K562 (cell line): ENCODE data around the gene ELOVL2. TPM values are rescaled to one million over a fixed set of nuclear protein-coding genes. Genes with fewer than 3 reads are reported as not detected.

Experiments
- CBX5 ChIP-seq: IDR thresholded peaks from 2 replicates; pipeline ENCODE4 v1.6.1; 2014; ENCODE audit warnings: low read depth, borderline replicate concordance
- CCNT2 ChIP-seq: IDR thresholded peaks from 2 replicates; pipeline ENCODE4 v1.6.1; 2011; ENCODE audit warnings: borderline replicate concordance, low read depth, mild to moderate bottlenecking, moderate library complexity, mixed read lengths, low read length; ENCODE audit not compliant: insufficient read length; ENCODE audit errors: extremely low read depth
- CTCFL ChIP-seq: IDR thresholded peaks from 2 replicates; pipeline ENCODE4 v1.6.1; 2011; ENCODE audit warnings: borderline replicate concordance, low read depth, mild to moderate bottlenecking, moderate library complexity, low read length; ENCODE audit not compliant: insufficient read depth, poor library complexity, severe bottlenecking
- HMGXB4 ChIP-seq: sonication (generic); formaldehyde crosslinking; IDR thresholded peaks from 2 replicates; pipeline ENCODE4 v1.8.1; 2023; ENCODE audit warnings: mild to moderate bottlenecking, missing genetic modification reagents
- HNRNPL ChIP-seq: fragments of 200-400 bp; formaldehyde crosslinking; IDR thresholded peaks from 2 replicates; pipeline ENCODE4 v1.6.1; 2017; ENCODE audit warnings: low read depth, mild to moderate bottlenecking, low read length
- HSF4 ChIP-seq: fragments of 250-450 bp; sonication (Bioruptor Pico); IDR thresholded peaks from 2 replicates; pipeline ENCODE4 v2.1.2; 2022; ENCODE audit warnings: mild to moderate bottlenecking, moderate library complexity, borderline replicate concordance
- NKRF ChIP-seq: fragments of 450-650 bp; IDR thresholded peaks from 2 replicates; pipeline ENCODE4 v1.6.1; 2016; ENCODE audit warnings: borderline replicate concordance
- NONO ChIP-seq, 2 experiments: fragments of 200-400 bp in 1 of 2; fragments of 450-650 bp in 1 of 2; formaldehyde crosslinking in 1 of 2; IDR thresholded peaks; 2 replicates each; pipeline ENCODE4 v1.6.1; 2017; ENCODE audit warnings: low read depth in 2 of 2, mild to moderate bottlenecking in 2 of 2, moderate library complexity in 2 of 2, low read length in 1 of 2
- NR3C1 ChIP-seq: sonication (generic); formaldehyde crosslinking; IDR thresholded peaks from 2 replicates; pipeline ENCODE4 v1.8.1; 2022; ENCODE audit warnings: missing genetic modification reagents
- RB1 ChIP-seq: fragments of 450-650 bp; IDR thresholded peaks from 2 replicates; pipeline ENCODE4 v1.6.1; 2017; ENCODE audit warnings: low read depth, mild to moderate bottlenecking
- TEAD1 ChIP-seq, 2 experiments: fragments of 450-650 bp in 1 of 2; sonication (generic) in 1 of 2; formaldehyde crosslinking; IDR thresholded peaks; 2 replicates each; pipeline versions ENCODE4 v1.4.0 to v1.8.0; 2020 to 2022; ENCODE audit warnings: mild to moderate bottlenecking in 2 of 2, missing genetic modification reagents in 1 of 2
- VEZF1 ChIP-seq: fragments of 200-800 bp; sonication (Bioruptor generic); IDR thresholded peaks from 2 replicates; pipeline ENCODE4 v1.6.1; 2017; ENCODE audit warnings: missing genetic modification characterization, missing compliant biosample characterization
- polyA plus RNA-seq, 8 experiments: library from polyadenylated mRNA; depleted of rRNA in 4 of 8; stranded (reverse) in 5 of 8; unstranded in 3 of 8; fragments of >200 nt; fragmentation: Nextera tagmentation in 2 of 8; fragmentation: Illumina TruSeq in 1 of 8; extraction: Ambion mirVana in 2 of 8; extraction: Trizol in 1 of 8; gene quantifications; 2 replicates each; pipeline versions ENCODE4 v1.2.1 to v1.2.3, GENCODE V29; 2011 to 2014; ENCODE audit warnings: inconsistent platforms in 1 of 8, missing spikeins in 1 of 8
- total RNA-seq, 7 experiments: library from RNA; depleted of rRNA in 6 of 7; stranded (reverse); fragments of >200 nt in 6 of 7; fragmentation: Illumina TruSeq in 2 of 7; extraction: Trizol in 2 of 7; gene quantifications; 2 replicates each; pipeline versions ENCODE4 v1.2.1 to v1.2.3, GENCODE V29; 2011 to 2021; ENCODE audit warnings: low replicate concordance in 1 of 7
- TF ChIP-seq, protein P1 (sequence below): fragments of 450-650 bp; IDR thresholded peaks from 2 replicates; pipeline ENCODE4 v1.6.1; 2017; ENCODE audit warnings: antibody characterized with exemption, mild to moderate bottlenecking

The ELOVL2 gene
- total and polyA plus RNA-seq, 9 of the 15 experiments (the other 6 are each of a cell fraction or from before 2014, with no cell fraction given): 0.05 to 0.96 (median 0.31) TPM

DNA sequence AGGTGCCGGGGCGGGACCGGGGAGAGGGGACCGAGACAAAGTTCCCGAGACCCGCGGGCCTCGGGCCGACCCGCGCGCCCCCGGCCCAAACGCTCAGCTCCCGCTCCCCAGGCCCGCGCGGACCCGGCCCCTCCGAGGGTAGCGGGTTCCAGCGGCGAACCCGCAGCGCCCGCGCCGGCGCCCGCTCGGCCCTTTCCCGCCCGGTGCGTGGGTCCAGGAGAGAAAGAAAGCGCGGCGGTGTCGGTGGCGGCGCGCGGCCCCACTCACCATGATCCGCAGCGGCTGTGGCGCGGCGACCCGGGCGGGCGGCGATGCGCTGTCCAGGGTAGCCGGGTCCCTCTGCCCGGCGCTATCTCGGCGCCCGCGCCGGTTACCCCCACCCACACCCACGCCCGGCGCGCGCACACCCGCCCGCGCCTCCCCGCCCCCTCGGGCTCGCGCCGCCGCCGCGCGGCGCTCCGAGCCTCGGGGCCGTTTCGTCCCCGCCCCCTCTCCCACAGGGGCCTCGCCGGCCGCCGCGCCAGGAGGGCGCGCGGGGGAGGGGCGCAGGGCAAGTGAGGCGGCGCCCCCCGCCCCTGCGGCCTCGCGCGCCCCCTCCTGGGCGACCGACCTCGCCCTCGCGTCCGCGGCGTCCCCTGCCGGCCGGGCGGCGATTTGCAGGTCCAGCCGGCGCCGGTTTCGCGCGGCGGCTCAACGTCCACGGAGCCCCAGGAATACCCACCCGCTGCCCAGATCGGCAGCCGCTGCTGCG is at the start of gene ELOVL2 (continued):
- TF ChIP-seq, protein P1, sequence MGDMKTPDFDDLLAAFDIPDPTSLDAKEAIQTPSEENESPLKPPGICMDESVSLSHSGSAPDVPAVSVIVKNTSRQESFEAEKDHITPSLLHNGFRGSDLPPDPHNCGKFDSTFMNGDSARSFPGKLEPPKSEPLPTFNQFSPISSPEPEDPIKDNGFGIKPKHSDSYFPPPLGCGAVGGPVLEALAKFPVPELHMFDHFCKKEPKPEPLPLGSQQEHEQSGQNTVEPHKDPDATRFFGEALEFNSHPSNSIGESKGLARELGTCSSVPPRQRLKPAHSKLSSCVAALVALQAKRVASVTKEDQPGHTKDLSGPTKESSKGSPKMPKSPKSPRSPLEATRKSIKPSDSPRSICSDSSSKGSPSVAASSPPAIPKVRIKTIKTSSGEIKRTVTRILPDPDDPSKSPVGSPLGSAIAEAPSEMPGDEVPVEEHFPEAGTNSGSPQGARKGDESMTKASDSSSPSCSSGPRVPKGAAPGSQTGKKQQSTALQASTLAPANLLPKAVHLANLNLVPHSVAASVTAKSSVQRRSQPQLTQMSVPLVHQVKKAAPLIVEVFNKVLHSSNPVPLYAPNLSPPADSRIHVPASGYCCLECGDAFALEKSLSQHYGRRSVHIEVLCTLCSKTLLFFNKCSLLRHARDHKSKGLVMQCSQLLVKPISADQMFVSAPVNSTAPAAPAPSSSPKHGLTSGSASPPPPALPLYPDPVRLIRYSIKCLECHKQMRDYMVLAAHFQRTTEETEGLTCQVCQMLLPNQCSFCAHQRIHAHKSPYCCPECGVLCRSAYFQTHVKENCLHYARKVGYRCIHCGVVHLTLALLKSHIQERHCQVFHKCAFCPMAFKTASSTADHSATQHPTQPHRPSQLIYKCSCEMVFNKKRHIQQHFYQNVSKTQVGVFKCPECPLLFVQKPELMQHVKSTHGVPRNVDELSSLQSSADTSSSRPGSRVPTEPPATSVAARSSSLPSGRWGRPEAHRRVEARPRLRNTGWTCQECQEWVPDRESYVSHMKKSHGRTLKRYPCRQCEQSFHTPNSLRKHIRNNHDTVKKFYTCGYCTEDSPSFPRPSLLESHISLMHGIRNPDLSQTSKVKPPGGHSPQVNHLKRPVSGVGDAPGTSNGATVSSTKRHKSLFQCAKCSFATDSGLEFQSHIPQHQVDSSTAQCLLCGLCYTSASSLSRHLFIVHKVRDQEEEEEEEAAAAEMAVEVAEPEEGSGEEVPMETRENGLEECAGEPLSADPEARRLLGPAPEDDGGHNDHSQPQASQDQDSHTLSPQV: peak; percentile 73
- 0 out of 2 replicates have a peak, but pooled peaks have one; percentile 49 for TF ChIP-seq HMGXB4 (CRISPR knock-in tag)
- peak; percentile 69 for TF ChIP-seq CCNT2
- no peak for TF ChIP-seq NKRF
- no peak for TF ChIP-seq TEAD1 (CRISPR knock-in tag; IDR thresholded peaks at IDR 0.05)
- TF ChIP-seq HSF4 (CRISPR knock-in tag): no peak
- peak; percentile 65; the same call in 1 of the 2 replicates for TF ChIP-seq HNRNPL
- TF ChIP-seq RB1: peak; percentile 94
- TF ChIP-seq VEZF1 (CRISPR knock-in tag): peak; percentile 89
- 0 out of 2 replicates have a peak, but pooled peaks have one; percentile 51 for TF ChIP-seq CBX5
- TF ChIP-seq CTCFL: peak; percentile 88
- TF ChIP-seq NONO (IDR thresholded peaks at IDR 0.05; ENCODE audit: low read depth in 2 of 2, low read length in 1 of 2): peak in 1 of 2 experiments; percentile 81; a peak in 2 of 4 replicates
- peak; percentile 46; the same call in 1 of the 2 replicates for TF ChIP-seq NR3C1 (CRISPR knock-in tag)
